Mesendoderm (in vitro differentiated cells): ENCODE data around the gene AMIGO2.

Experiments used
- DNase-seq: peaks from one replicate; pipeline ENCODE4 v3.0.0; 2013
- H2AK5ac ChIP-seq: 2 replicates; pipeline ENCODE4 v1.6.1; 2013; ENCODE audit warnings: low read length, inconsistent platforms
- H2BK120ac ChIP-seq: 2 replicates; pipeline ENCODE4 v1.6.1; 2013; ENCODE audit warnings: low read depth, mild to moderate bottlenecking, low read length, moderate library complexity, mixed read lengths
- H2BK15ac ChIP-seq: replicated peaks from 2 replicates; pipeline ENCODE4 v1.6.1; 2013; ENCODE audit warnings: low read depth, mild to moderate bottlenecking, moderate library complexity
- H2BK5ac ChIP-seq: 2 replicates; pipeline ENCODE4 v1.6.1; 2013; ENCODE audit warnings: low read length, inconsistent platforms
- H3K18ac ChIP-seq: 2 replicates; pipeline ENCODE4 v1.6.1; 2013; ENCODE audit warnings: mild to moderate bottlenecking, low read length, mixed read lengths
- H3K23ac ChIP-seq: one replicate; pipeline ENCODE4 v1.6.1; 2013; ENCODE audit warnings: low read length
- H3K27ac ChIP-seq: 2 replicates; pipeline ENCODE4 v1.5.1; 2013; ENCODE audit warnings: low read depth, mild to moderate bottlenecking, inconsistent platforms, low read length, moderate library complexity
- H3K27me3 ChIP-seq: 2 replicates; pipeline ENCODE4 v1.6.1; 2013; ENCODE audit warnings: low read length, control low read depth, mild to moderate bottlenecking, inconsistent platforms; ENCODE audit not compliant: insufficient read depth, poor library complexity
- H3K36me3 ChIP-seq: 2 replicates; pipeline ENCODE4 v1.6.1; 2013; ENCODE audit warnings: low read length, inconsistent platforms; ENCODE audit not compliant: control insufficient read depth, insufficient read depth
- H3K4ac ChIP-seq: one replicate; pipeline ENCODE4 v1.6.1; 2013; ENCODE audit warnings: low read depth, mild to moderate bottlenecking, low read length, moderate library complexity
- H3K4me1 ChIP-seq: 2 replicates; pipeline ENCODE4 v1.6.1; 2013; ENCODE audit warnings: low read depth, low read length, inconsistent platforms; ENCODE audit not compliant: control insufficient read depth
- H3K4me2 ChIP-seq: 2 replicates; pipeline ENCODE4 v1.6.1; 2013; ENCODE audit warnings: low read length
- H3K4me3 ChIP-seq: 2 replicates; pipeline ENCODE4 v1.5.1; 2013; ENCODE audit warnings: mild to moderate bottlenecking, low read length
- H3K56ac ChIP-seq: one replicate; pipeline ENCODE4 v1.6.1; 2013; ENCODE audit warnings: low read length
- H3K79me1 ChIP-seq: 2 replicates; pipeline ENCODE4 v1.6.1; 2013; ENCODE audit warnings: low read length, inconsistent platforms
- H3K79me2 ChIP-seq: 2 replicates; pipeline ENCODE4 v1.6.1; 2013; ENCODE audit warnings: mild to moderate bottlenecking, low read length; ENCODE audit not compliant: control insufficient read depth, insufficient read depth
- H3K9ac ChIP-seq: 2 replicates; pipeline ENCODE4 v1.6.1; 2013; ENCODE audit warnings: low read length, inconsistent platforms
- H4K5ac ChIP-seq: one replicate; pipeline ENCODE4 v1.6.1; 2013; ENCODE audit warnings: low read length
- H4K8ac ChIP-seq: one replicate; pipeline ENCODE4 v1.6.1; 2013; ENCODE audit warnings: low read depth, mild to moderate bottlenecking, control low read depth, low read length, moderate library complexity
- WGBS: extraction: QIAGEN DNeasy Blood & Tissue Kit; methylation state at CpG from one replicate; pipeline ENCODE4 v1.1.7; 2013; ENCODE audit warnings: low lambda C conversion rate, missing lambda C conversion rate; ENCODE audit not compliant: insufficient coverage; ENCODE audit errors: extremely low coverage; 5-methylcytosine and 5-hydroxymethylcytosine counted together

The AMIGO2 gene

DNA sequence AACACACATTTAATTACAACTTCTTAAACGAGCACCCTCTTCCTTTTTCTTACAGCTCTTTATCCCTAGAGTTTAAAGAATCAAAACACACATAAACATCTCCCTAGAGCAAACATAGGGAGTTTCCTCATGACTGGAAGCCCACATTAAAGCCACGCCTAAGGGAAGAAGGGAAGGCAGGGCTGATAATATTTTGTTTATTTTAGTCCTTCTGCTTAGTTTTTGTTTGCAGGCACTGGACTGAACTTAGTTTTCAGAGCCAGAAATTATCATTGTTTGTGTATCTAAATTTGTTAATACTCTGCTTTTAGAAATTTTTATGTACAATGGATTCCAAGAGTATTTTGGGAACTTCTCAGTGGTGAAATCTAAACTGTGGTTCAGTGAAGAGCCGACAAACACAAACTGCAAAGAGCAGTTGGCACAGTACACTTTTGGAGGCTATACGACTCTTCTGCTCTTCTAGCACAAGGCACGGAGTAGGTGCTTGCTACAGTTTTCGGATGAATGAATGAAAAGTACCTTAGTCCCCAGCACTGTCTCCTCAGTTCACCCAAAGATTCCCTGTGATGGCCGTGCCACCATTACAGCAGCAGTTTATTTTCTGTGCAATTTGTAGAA lies 17.6 kb upstream of the AMIGO2 start:
- H3K36me3 ChIP-seq: no peaks in the 10 kb centered on the region
- no peak overlapping the region for H2BK15ac ChIP-seq
- H3K27me3 ChIP-seq: no peaks in the 10 kb centered on the region
- H4K8ac ChIP-seq: peak overlapping the region; percentile 81
- no peak overlapping the region for H3K4me2 ChIP-seq
- DNase-seq: no peak
- no peak overlapping the region for H2BK5ac ChIP-seq
- H2BK120ac ChIP-seq: no peak overlapping the region
- no peaks in the 10 kb centered on the region for H3K79me2 ChIP-seq
- no peak overlapping the region for H3K27ac ChIP-seq
- no peak overlapping the region for H2AK5ac ChIP-seq
- H3K4me3 ChIP-seq: no peak overlapping the region
- no peak overlapping the region for H3K23ac ChIP-seq
- no peaks in the 10 kb centered on the region for H3K79me1 ChIP-seq
- 100% methylated on average over 1 of the region's 7 CpGs for WGBS
- no peak overlapping the region for H3K18ac ChIP-seq
- no peaks in the 10 kb centered on the region for H3K4me1 ChIP-seq
- no peak overlapping the region for H3K9ac ChIP-seq
- H4K5ac ChIP-seq: no peak overlapping the region
- H3K56ac ChIP-seq: no peak overlapping the region
- H3K4ac ChIP-seq: peak overlapping the region; percentile 48

DNA sequence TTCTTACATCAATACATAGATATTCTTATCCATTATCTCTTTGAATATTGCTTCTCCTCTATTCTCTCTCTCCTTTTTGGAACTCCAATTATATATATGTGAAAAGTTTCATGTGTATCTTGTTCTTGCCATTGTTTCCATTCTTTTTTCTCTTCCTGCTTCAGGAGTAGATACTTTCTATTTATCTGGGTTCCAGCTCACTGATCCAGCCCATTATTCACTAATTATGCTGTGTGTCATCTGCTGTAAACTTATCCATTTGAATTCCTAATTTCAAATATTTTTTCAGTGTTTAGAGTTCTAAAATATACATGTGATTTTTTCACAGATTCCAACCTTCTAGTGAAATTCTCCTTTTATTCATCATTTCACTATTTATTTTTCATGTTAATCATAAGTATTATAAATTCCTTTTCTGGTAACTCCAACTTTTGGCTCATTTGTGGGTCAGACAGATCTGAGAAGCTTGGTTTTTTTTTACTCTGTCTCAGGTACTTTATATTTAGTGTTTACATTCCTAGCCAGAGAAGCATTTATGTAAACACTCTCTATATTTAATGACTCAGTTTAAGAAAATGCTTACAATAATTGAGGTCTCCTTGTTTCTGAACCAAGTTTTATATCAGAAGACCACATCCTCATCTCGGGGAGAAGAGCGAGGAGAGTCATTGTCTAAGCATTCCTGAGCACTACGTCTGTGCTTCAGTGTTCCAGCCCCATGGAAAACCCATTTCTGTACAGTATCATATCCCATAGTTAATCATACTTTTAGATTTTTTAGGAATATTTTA lies 15.9 kb upstream of the AMIGO2 start:
- WGBS: no CpG with 5 or more reads among the region's 3 CpGs
- H2AK5ac ChIP-seq: no peak overlapping the region
- H3K4me3 ChIP-seq: no peak overlapping the region
- H4K5ac ChIP-seq: no peak overlapping the region
- DNase-seq: no peak
- no peaks in the 10 kb centered on the region for H3K27me3 ChIP-seq
- no peak overlapping the region for H4K8ac ChIP-seq
- no peaks in the 10 kb centered on the region for H3K36me3 ChIP-seq
- no peak overlapping the region for H2BK120ac ChIP-seq
- no peaks in the 10 kb centered on the region for H3K4me1 ChIP-seq
- H2BK5ac ChIP-seq: no peak overlapping the region
- H3K79me2 ChIP-seq: no peaks in the 10 kb centered on the region
- H3K4me2 ChIP-seq: no peak overlapping the region
- no peak overlapping the region for H3K9ac ChIP-seq
- H3K18ac ChIP-seq: no peak overlapping the region
- no peak overlapping the region for H2BK15ac ChIP-seq
- no peak overlapping the region for H3K23ac ChIP-seq
- H3K27ac ChIP-seq: no peak overlapping the region
- no peaks in the 10 kb centered on the region for H3K79me1 ChIP-seq
- H3K4ac ChIP-seq: no peak overlapping the region
- no peak overlapping the region for H3K56ac ChIP-seq

DNA sequence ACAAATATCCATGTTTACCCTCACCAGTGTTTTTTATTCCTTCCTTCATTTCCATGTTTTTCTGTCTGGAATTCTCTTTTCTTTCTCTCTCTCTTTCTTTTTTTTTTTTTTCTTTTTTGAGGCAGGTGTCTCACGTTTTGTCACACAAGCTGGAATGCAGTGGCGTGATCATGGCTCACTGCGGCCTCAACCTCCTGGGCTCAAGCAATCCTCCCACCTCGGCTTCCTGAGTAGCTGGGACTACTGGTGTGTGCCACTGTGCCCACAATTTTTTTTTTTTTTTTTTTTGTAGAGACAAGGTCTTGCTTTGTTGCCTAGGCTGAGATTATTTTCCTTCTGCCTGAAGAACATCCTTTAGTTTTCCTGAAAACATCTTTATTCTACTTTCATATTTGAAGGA lies 15.0 kb upstream of the AMIGO2 start:
- Histone ChIP-seq H4K5ac (no peak overlapping the region), H3K23ac (no peak overlapping the region), H3K4me2 (no peak overlapping the region), H2BK15ac (no peak overlapping the region), H2AK5ac (no peak overlapping the region), H2BK5ac (no peak overlapping the region), H3K79me1 (no peaks in the 10 kb centered on the region), H3K18ac (no peak overlapping the region), H4K8ac (no peak overlapping the region), H3K27ac (no peak overlapping the region), H2BK120ac (no peak overlapping the region), H3K27me3 (no peaks in the 10 kb centered on the region), H3K56ac (no peak overlapping the region), H3K9ac (no peak overlapping the region), H3K4ac (no peak overlapping the region), H3K4me3 (no peak overlapping the region), H3K4me1 (no peaks in the 10 kb centered on the region), H3K79me2 (no peaks in the 10 kb centered on the region), H3K36me3 (no peaks in the 10 kb centered on the region)
- no peak for DNase-seq
- no CpG with 5 or more reads among the region's 4 CpGs for WGBS

DNA sequence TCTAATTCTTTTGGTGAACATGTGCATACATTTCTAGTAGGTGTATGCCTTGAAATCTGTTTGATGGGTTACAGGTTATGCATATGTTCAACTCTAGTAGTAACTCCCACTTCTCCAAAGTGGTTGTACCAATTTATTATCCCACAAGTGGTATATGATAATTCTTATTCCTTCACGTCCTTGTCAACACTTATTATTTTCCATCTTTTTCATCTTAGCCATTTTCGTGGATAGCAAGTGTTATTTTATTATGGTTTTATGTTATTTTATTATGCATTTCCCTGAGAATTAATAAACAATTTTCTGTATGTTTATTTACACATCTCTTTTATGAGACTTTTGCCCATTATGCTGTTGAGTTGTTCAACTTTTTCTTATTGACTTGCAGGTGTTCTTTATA lies 11.2 kb upstream of the AMIGO2 start:
- no peak overlapping the region for H2BK15ac ChIP-seq
- H3K23ac ChIP-seq: no peak overlapping the region
- DNase-seq: no peak
- no peaks in the 10 kb centered on the region for H3K36me3 ChIP-seq
- no peak overlapping the region for H2AK5ac ChIP-seq
- H2BK120ac ChIP-seq: no peak overlapping the region
- no peak overlapping the region for H4K8ac ChIP-seq
- no CpG with 5 or more reads among the region's 2 CpGs for WGBS
- no peak overlapping the region for H4K5ac ChIP-seq
- no peaks in the 10 kb centered on the region for H3K4me1 ChIP-seq
- H3K79me1 ChIP-seq: no peaks in the 10 kb centered on the region
- H3K56ac ChIP-seq: no peak overlapping the region
- no peak overlapping the region for H3K4ac ChIP-seq
- H3K27me3 ChIP-seq: no peaks in the 10 kb centered on the region
- H3K4me3 ChIP-seq: no peak overlapping the region
- H2BK5ac ChIP-seq: no peak overlapping the region
- H3K9ac ChIP-seq: no peak overlapping the region
- H3K79me2 ChIP-seq: no peaks in the 10 kb centered on the region
- H3K4me2 ChIP-seq: no peak overlapping the region
- H3K18ac ChIP-seq: no peak overlapping the region
- no peak overlapping the region for H3K27ac ChIP-seq

DNA sequence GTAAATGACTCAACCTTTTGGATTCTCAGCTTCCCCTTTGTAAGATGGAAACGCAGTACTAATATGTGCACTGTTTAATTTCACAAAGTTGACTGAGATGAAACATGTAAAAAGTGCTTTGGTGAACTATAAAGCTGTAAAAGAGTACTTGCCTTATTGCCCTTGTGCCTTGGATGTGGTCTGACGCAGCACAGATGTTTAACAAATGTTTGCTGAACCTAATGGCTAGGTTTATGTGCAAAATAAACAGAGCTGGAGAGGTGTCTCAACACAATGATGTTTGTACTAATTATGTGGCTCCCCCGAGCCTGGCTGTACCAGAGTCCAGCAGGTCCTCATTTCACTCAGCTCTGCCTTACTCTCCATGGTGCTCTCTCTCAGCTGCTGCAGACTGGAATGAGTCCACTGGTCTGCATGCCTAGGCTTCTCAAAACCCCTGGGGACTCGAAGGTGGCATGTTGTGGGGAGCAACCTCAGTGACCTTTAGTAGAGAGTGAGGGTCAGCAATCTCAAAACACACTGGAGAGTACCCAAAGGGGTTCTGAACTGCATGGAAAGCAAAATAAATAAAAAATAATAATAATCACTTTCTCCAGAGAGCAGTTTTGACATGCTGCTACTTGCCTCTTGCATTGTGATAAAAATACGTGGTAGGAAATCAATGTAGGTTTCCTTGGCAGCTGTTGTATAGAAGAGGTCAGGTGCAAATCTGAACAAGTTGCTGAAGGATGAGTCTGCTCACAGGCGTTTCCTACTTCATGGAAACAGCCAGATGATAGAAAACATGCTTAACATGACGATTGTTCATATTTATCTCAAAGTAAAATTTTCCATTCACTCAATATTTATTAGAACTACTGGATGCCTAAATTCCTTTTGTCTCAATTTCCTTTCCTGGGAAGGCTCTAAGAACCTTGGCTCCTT lies 8.5 kb upstream of the AMIGO2 start:
- no CpG with 5 or more reads among the region's 7 CpGs for WGBS
- peak overlapping the region; percentile 68 for H3K4ac ChIP-seq

More for the DNA sequence above, 8.5 kb upstream of the AMIGO2 start:
- no peak for DNase-seq
- Histone ChIP-seq H3K9ac (no peak overlapping the region), H3K79me1 (no peaks in the 10 kb centered on the region), H3K4me1 (peaks cover 7% of the 10 kb centered on the region), H3K23ac (no peak overlapping the region), H2BK15ac (peak overlapping the region; percentile 92), H3K18ac (peak overlapping the region; percentile 16), H3K27ac (no peak overlapping the region), H3K79me2 (no peaks in the 10 kb centered on the region), H3K4me2 (no peak overlapping the region), H2BK120ac (no peak overlapping the region), H3K27me3 (no peaks in the 10 kb centered on the region), H2AK5ac (no peak overlapping the region), H4K8ac (no peak overlapping the region), H2BK5ac (no peak overlapping the region), H3K4me3 (no peak overlapping the region), H3K56ac (peak overlapping the region; percentile 29), H4K5ac (no peak overlapping the region), H3K36me3 (no peaks in the 10 kb centered on the region)
